ENCODE data around the gene ATP11A.

- TF ChIP-seq EZH2 (IDR thresholded peaks at IDR 0.05; ENCODE audit: insufficient read depth, poor library complexity, severe bottlenecking), result no peak
- no peak for TF ChIP-seq EZH2phosphoT487 (IDR thresholded peaks at IDR 0.05; ENCODE audit: insufficient read depth, low read depth)
Observed at GRCh38 chr13:112776354-112776753, 86.5 kb downstream of the ATP11A start.
